Adrenal gland (tissue), 12 donors: ENCODE results near the gene ZNF695. TPM values are rescaled to one million over a fixed set of nuclear protein-coding genes. Genes with fewer than 3 reads are reported as not detected.
"Not testable (repeated sequence)": the region's sequence is repeated elsewhere in the genome, so short reads cannot be mapped to it uniquely, and the experiment has no call there.

ENCODE experiments used
- DNase-seq, 7 donors: peaks; one replicate each; pipeline ENCODE4 v3.0.0-alpha.2; 2019 to 2020
- H3K27ac ChIP-seq, 5 donors: fragments of 200-600 bp; sonication (generic) in 4 of 5; 1 replicate in 3 of 5; 2 replicates in 2 of 5; pipeline versions ENCODE4 v1.5.1 to v1.8.0; 2016 to 2020; ENCODE audit warnings: mild to moderate bottlenecking in 1 of 5
- H3K27me3 ChIP-seq: fragments of 200-600 bp; 2 replicates; pipeline ENCODE4 v1.8.0; 2021
- H3K36me3 ChIP-seq, 2 donors: fragments of 200-600 bp; replicated peaks in 1 of 2; 1 replicate in 1 of 2; 2 replicates in 1 of 2; pipeline versions ENCODE4 v1.5.1 to v1.8.0; 2018 to 2022
- H3K4me1 ChIP-seq, 2 donors: fragments of 200-600 bp; replicated peaks in 1 of 2; 1 replicate in 1 of 2; 2 replicates in 1 of 2; pipeline versions ENCODE4 v1.5.1 to v1.8.0; 2018 to 2021
- H3K4me3 ChIP-seq, 4 donors: fragments of 200-600 bp; sonication (generic) in 3 of 4; one replicate each; pipeline ENCODE4 v1.5.1; 2016 to 2018
- H3K9me3 ChIP-seq, 3 donors: fragments of 200-600 bp; sonication (generic) in 1 of 3; replicated peaks in 1 of 3; 1 replicate in 2 of 3; 2 replicates in 1 of 3; pipeline versions ENCODE4 v1.5.1 to v1.8.0; 2016 to 2021
- POLR2A ChIP-seq, 2 donors: fragments of 450-650 bp; IDR thresholded peaks; one replicate each; pipeline ENCODE4 v1.6.1; 2017; ENCODE audit warnings: antibody characterized with exemption in 2 of 2, mild to moderate bottlenecking in 2 of 2, moderate library complexity in 1 of 2
- whole genome bisulfite sequencing, 4 donors: extraction: QIAGEN DNeasy Blood & Tissue Kit in 2 of 4; methylation state at CpG; one replicate each; pipeline versions ENCODE4 v1.1.5 to v1.1.7; 2013 to 2017; 5-methylcytosine and 5-hydroxymethylcytosine counted together
- intact Hi-C, 2 donors: fragments of 100-400 bp; cut with DNase I; formaldehyde crosslinking; loops; one replicate each; pipeline versions ENCODE4 v1.14.1 to v1.15.0; 2022 to 2023
- polyA plus RNA-seq, 3 donors: library from polyadenylated mRNA; stranded (reverse); fragments of 200-250 nt in 2 of 3; fragments of 350-450 nt in 1 of 3; fragmentation: Illumina TruSeq in 1 of 3; extraction: RNeasy Lipid Tissue Mini Kit (QIAGEN cat#74804) in 1 of 3; gene quantifications; one replicate each; pipeline ENCODE4 v1.2.3, GENCODE V29; 2013 to 2014
- total RNA-seq, 9 donors: library from RNA; depleted of rRNA in 4 of 9; stranded (reverse); fragments of >200 nt in 4 of 9; fragments of 120-200 nt in 1 of 9; fragmentation: NEBNext Ultra II Directional in 1 of 9; extraction: Animal tissue kit (Norgen Biotek cat#: 25700) in 1 of 9; gene quantifications; one replicate each; pipeline versions ENCODE4 v1.1.0 to v1.2.4, GENCODE V29; 2013 to 2023
- TF ChIP-seq, protein P1 (sequence below), 6 experiments: fragments of 450-650 bp in 4 of 6; fragments of 200-600 bp in 2 of 6; sonication (generic) in 1 of 6; IDR thresholded peaks; 1 replicate in 5 of 6; 2 replicates in 1 of 6; pipeline versions ENCODE4 v1.5.1 to v1.8.0; 2016 to 2021; ENCODE audit warnings: antibody characterized with exemption in 6 of 6, mild to moderate bottlenecking in 2 of 6, moderate library complexity in 1 of 6
- donor health status: healthy with polysubstance abuse.
- donor health status: Bipolar disorder and iron deficiency.
- donor health status: DM: yes; HTN: yes; CAD: no.
- donor health status: DM: no; HTN: no; CAD: no.
- donor health status: DM: no; HTN: no; CAD: no.
- donor health status: DM: yes; HTN: yes; CAD: no.

ZNF695 gene
- total and polyA plus RNA-seq, 12 donors = 0.07 to 1.8 (median 0.25) TPM; not detected in 5

GRCh38 chr1:247047260-247047659 is 39.4 kb upstream of the ZNF695 start:
- WGBS, 4 donors = 83 to 100% (median 92%) methylated on average over 2 of the region's 2 CpGs
- intact Hi-C loops = no loop called here
- Histone ChIP-seq H3K9me3 (peaks cover 0 to 20% (median 0%) of the 10 kb centered on the region in 3 donors), H3K27me3 (no peaks in the 10 kb centered on the region), H3K4me3 (no peak overlapping the region), H3K4me1 (no peaks in the 10 kb centered on the region), H3K27ac (no peak overlapping the region), H3K36me3 (no peaks in the 10 kb centered on the region)
- no peak for DNase-seq
- TF ChIP-seq POLR2A (IDR thresholded peaks at IDR 0.05) = no peak
- TF ChIP-seq, protein P1, sequence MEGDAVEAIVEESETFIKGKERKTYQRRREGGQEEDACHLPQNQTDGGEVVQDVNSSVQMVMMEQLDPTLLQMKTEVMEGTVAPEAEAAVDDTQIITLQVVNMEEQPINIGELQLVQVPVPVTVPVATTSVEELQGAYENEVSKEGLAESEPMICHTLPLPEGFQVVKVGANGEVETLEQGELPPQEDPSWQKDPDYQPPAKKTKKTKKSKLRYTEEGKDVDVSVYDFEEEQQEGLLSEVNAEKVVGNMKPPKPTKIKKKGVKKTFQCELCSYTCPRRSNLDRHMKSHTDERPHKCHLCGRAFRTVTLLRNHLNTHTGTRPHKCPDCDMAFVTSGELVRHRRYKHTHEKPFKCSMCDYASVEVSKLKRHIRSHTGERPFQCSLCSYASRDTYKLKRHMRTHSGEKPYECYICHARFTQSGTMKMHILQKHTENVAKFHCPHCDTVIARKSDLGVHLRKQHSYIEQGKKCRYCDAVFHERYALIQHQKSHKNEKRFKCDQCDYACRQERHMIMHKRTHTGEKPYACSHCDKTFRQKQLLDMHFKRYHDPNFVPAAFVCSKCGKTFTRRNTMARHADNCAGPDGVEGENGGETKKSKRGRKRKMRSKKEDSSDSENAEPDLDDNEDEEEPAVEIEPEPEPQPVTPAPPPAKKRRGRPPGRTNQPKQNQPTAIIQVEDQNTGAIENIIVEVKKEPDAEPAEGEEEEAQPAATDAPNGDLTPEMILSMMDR (IDR thresholded peaks at IDR 0.05) = no peak

DNA sequence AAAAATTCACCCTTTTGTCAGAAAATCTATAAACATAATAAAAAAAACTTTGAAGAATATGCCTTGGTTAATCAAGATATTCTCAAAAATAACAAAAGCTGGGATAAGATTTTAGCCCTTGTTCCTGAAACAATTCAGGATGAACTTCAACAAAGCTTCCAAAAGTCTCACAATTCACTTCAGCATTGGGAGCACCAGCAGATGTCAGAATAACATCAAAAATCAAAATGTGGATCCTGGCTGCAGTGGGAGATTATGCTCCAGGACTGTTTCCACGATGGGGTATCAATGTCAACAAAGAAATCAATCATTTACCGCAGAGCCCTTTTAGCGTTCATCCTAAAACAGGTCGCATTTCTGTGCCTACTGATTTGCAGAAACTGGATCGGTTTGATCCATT is 35.5 kb upstream of the ZNF695 start:
- H3K4me3 ChIP-seq = no peak overlapping the region
- H3K27me3 ChIP-seq = no peaks in the 10 kb centered on the region
- H3K27ac ChIP-seq = no peak overlapping the region
- TF ChIP-seq, protein P1 (IDR thresholded peaks at IDR 0.05) = no peak
- TF ChIP-seq POLR2A (IDR thresholded peaks at IDR 0.05) = no peak
- DNase-seq = no peak
- no peaks in the 10 kb centered on the region for H3K4me1 ChIP-seq
- H3K36me3 ChIP-seq = no peaks in the 10 kb centered on the region
- H3K9me3 ChIP-seq = peaks cover 0 to 36% (median 0%) of the 10 kb centered on the region in 3 donors
- WGBS, 4 donors = 84 to 89% (median 88%) methylated on average over 5 of the region's 5 CpGs
- intact Hi-C loops = no loop called here

GRCh38 chr1:247037511-247038320 is 29.9 kb upstream of the ZNF695 start:
- 96 to 98% (median 96%) methylated on average over 6 of the region's 6 CpGs for WGBS, 4 donors
- intact Hi-C loops = no loop called here
- no peak for TF ChIP-seq POLR2A (IDR thresholded peaks at IDR 0.05)
- TF ChIP-seq, protein P1 (IDR thresholded peaks at IDR 0.05) = no peak
- no peak for DNase-seq
- Histone ChIP-seq H3K27me3 (no peaks in the 10 kb centered on the region), H3K27ac (no peak overlapping the region), H3K4me1 (no peaks in the 10 kb centered on the region), H3K36me3 (no peaks in the 10 kb centered on the region), H3K4me3 (no peak overlapping the region), H3K9me3 (peaks cover 0 to 55% (median 0%) of the 10 kb centered on the region in 3 donors)

GRCh38 chr1:247032306-247032705 is 24.4 kb upstream of the ZNF695 start:
- DNase-seq, H3K4me1 ChIP-seq, H3K4me3 ChIP-seq, intact Hi-C loops, H3K27me3 ChIP-seq, H3K27ac ChIP-seq, H3K36me3 ChIP-seq: not testable (repeated sequence)
- H3K9me3 ChIP-seq = peaks cover 0 to 27% (median 0%) of the 10 kb centered on the region in 3 donors
- 80 to 97% (median 89%) methylated on average over 1 to 24 of the region's 30 CpGs; no CpG with 5 or more reads in 1 of the 4 donors for WGBS, 4 donors

- H3K9me3 ChIP-seq, DNase-seq, H3K36me3 ChIP-seq, H3K4me1 ChIP-seq, H3K4me3 ChIP-seq, H3K27ac ChIP-seq, H3K27me3 ChIP-seq, intact Hi-C loops: not testable (repeated sequence)
- 71 to 87% (median 78%) methylated on average over 5 of the region's 5 CpGs for WGBS, 4 donors
Measured at GRCh38 chr1:247024658-247025057, 16.8 kb upstream of the ZNF695 start.
